Measurements from ENCODE around the gene P3H4. TPM values are rescaled to one million over a fixed set of nuclear protein-coding genes. Genes with fewer than 3 reads are reported as not detected.

P3H4 gene
- total RNA-seq, 1 donor from 2014 or later, result 30.4 TPM

GRCh38 chr17:41822216-41823140 is 10.7 kb upstream of the P3H4 start:
- no peak for TF ChIP-seq CTCF (IDR thresholded peaks at IDR 0.05; ENCODE audit: unreplicated experiment)
- DNase-seq (ENCODE audit: low spot score, unreplicated experiment), result no peak
- no peaks in the 10 kb centered on the region for H3K27me3 Mint-ChIP-seq
- peak overlapping the region; percentile 80 for H3K27ac Mint-ChIP-seq
- H3K36me3 Mint-ChIP-seq (ENCODE audit: insufficient read depth), result peaks cover 2% of the 10 kb centered on the region
- H3K4me3 Mint-ChIP-seq (ENCODE audit: low read depth), result no peak overlapping the region
- H3K9me3 Mint-ChIP-seq (ENCODE audit: low read depth), result no peaks in the 10 kb centered on the region
- H3K4me1 Mint-ChIP-seq (ENCODE audit: low read depth), result no peaks in the 10 kb centered on the region

GRCh38 chr17:41821776-41822175 is 10.0 kb upstream of the P3H4 start:
- Mint-ChIP-seq H3K36me3 (ENCODE audit: insufficient read depth) (peaks cover 2% of the 10 kb centered on the region), H3K27me3 (no peaks in the 10 kb centered on the region), H3K4me3 (ENCODE audit: low read depth) (no peak overlapping the region), H3K4me1 (ENCODE audit: low read depth) (no peaks in the 10 kb centered on the region), H3K9me3 (ENCODE audit: low read depth) (no peaks in the 10 kb centered on the region), H3K27ac (peak overlapping the region; percentile 78)
- DNase-seq (ENCODE audit: low spot score, unreplicated experiment), result no peak
- no peak for TF ChIP-seq CTCF (IDR thresholded peaks at IDR 0.05; ENCODE audit: unreplicated experiment)

DNA sequence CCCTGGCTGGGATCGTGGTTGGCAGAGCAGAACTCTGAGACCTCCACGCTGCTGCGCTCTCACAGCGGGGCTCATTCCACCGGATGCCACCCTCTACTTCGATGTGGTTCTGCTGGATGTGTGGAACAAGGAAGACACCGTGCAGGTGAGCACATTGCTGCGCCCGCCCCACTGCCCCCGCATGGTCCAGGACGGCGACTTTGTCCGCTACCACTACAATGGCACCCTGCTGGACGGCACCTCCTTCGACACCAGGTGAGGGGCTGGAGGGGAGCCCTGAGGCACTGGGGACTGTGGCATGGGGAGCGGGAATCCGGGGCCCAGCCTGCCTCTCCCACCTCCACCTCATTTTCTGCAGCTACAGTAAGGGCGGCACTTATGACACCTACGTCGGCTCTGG is 6.3 kb upstream of the P3H4 start:
- Mint-ChIP-seq H3K4me1 (ENCODE audit: low read depth) (peaks cover 5% of the 10 kb centered on the region), H3K27ac (no peak overlapping the region), H3K36me3 (ENCODE audit: insufficient read depth) (peaks cover 2% of the 10 kb centered on the region), H3K9me3 (ENCODE audit: low read depth) (no peaks in the 10 kb centered on the region), H3K27me3 (no peaks in the 10 kb centered on the region), H3K4me3 (ENCODE audit: low read depth) (no peak overlapping the region)
- no peak for TF ChIP-seq CTCF (IDR thresholded peaks at IDR 0.05; ENCODE audit: unreplicated experiment)
- no peak for DNase-seq (ENCODE audit: low spot score, unreplicated experiment)

DNA sequence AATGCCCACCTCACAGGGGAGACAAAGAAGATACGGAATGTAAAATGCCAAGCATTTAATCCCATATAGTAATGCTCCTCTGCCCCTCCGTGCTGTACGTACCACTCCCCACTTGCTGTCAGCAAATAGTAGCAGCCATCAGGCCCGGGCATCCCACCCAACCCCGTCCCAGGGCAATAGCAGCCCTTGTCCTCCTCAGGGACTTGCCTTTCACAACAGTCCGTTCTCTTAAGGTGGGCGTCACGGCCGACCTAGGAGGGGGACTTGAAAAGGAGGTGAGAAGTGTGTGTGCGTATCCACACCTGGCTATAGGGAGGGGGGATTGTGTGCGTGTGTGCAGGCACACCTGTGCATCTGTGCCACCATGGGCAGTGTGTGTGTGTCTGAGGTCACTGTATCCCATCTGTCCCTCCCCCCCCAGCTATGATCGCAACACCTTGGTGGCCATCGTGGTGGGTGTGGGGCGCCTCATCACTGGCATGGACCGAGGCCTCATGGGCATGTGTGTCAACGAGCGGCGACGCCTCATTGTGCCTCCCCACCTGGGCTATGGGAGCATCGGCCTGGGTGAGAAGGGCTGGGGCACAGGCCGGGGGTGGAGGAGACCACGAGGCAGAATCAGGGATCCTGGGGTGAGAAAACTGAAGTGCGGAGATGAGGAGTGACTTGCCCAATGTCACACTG is 5.0 kb upstream of the P3H4 start:
- Mint-ChIP-seq H3K4me3 (ENCODE audit: low read depth) (no peak overlapping the region), H3K27ac (no peak overlapping the region), H3K36me3 (ENCODE audit: insufficient read depth) (peaks cover 2% of the 10 kb centered on the region), H3K9me3 (ENCODE audit: low read depth) (no peaks in the 10 kb centered on the region), H3K27me3 (no peaks in the 10 kb centered on the region), H3K4me1 (ENCODE audit: low read depth) (peaks cover 9% of the 10 kb centered on the region)
- TF ChIP-seq CTCF (IDR thresholded peaks at IDR 0.05; ENCODE audit: unreplicated experiment), result no peak
- DNase-seq (ENCODE audit: low spot score, unreplicated experiment), result no peak

DNA sequence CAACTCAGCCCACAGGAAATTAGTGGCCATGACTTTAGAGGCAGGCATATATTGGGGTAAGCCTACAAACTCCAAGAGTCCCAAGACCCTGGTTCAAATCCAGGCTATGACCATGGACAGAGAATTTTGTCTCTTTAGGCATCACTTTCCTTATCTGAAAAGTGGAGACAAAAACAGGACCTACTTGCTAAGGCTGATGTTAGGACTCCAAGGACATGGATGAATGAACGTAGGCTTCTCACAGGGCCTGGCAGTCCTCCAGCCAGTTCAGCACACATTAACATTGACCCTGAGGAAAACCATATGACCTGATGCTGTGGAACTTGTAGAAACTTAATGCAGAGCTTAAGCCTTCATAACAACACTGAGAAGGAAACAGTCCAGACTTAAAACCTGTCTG is 2.4 kb upstream of the P3H4 start:
- Mint-ChIP-seq H3K27me3 (no peaks in the 10 kb centered on the region), H3K4me3 (ENCODE audit: low read depth) (peak overlapping the region; percentile 91)

More for the DNA sequence above, 2.4 kb upstream of the P3H4 start:
- DNase-seq (ENCODE audit: low spot score, unreplicated experiment), result no peak
- Mint-ChIP-seq H3K36me3 (ENCODE audit: insufficient read depth) (peaks cover 5% of the 10 kb centered on the region), H3K27ac (no peak overlapping the region), H3K4me1 (ENCODE audit: low read depth) (peaks cover 19% of the 10 kb centered on the region), H3K9me3 (ENCODE audit: low read depth) (no peaks in the 10 kb centered on the region)
- no peak for TF ChIP-seq CTCF (IDR thresholded peaks at IDR 0.05; ENCODE audit: unreplicated experiment)

Data from progenitor cell of endocrine pancreas (in vitro differentiated cells).